ENCODE measurements around the gene GNB1L.

GRCh38 chr22:19793661-19794310 lies 60.9 kb downstream of the GNB1L start:
- TF ChIP-seq CTCF (conservative IDR thresholded peaks at IDR 0.05; ENCODE audit: low read depth, low read length) (no peak), EZH2 (IDR thresholded peaks at IDR 0.05; ENCODE audit: low read length, unreplicated experiment) (no peak)
